Measurements from ENCODE around the gene BMP7. TPM values are rescaled to one million over a fixed set of nuclear protein-coding genes. Genes with fewer than 3 reads are reported as not detected.

BMP7 gene
- total and polyA plus RNA-seq, 9 of the 15 experiments (the other 6 are each of a cell fraction or from before 2014, with no cell fraction given): 0.18 TPM; not detected in 8

DNA sequence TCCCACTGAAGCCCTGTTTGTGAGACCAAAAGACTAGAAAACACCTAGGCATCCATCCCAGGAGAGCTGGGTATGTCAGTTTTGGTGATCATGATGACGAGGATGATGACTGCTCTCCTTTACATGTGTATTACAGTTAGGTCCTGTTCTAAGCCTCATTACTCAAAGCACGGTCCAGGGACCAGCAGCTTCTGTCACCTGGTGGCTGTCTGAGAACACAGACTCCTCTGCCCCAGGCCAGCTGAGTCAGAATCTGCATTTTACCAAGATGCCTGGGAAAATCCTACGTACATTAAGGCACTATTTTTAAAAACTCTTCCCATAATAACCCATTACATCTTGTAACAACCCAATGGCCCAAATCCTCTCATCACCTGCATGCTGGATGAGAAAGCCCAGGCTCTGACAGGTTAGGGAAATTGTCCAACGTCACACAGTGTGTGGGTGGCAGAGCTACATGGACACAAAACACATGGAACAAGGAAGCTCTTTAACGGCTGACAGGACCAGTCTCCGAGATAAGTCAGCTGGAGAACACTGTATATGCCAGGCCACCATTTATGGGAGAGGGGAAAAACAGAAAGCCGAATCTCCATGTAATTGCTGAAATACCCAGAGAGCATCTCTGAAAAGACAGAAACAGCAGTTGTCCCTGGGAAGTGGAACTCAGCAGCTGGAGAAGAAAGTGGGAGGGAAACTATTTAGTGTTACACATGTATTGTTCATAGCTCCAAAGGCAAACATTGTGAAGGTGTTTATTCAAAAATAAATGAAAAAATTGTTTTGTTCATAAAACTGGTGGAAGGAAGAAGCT is 65.4 kb downstream of the BMP7 start:
- no TSS peak for BruUV-seq (replicated peaks)
- H3K9ac ChIP-seq (ENCODE audit: insufficient read depth in 1 of 2, low read depth in 2 of 2, low read length in 2 of 2): no peak overlapping the region
- no peaks in the 10 kb centered on the region for H4K20me1 ChIP-seq (replicated peaks; ENCODE audit: control insufficient read depth, insufficient read depth, low read length)
- no peak overlapping the region for H3K4me2 ChIP-seq (ENCODE audit: insufficient read depth, low read length)
- H3K36me3 ChIP-seq (ENCODE audit: control insufficient read depth, insufficient read depth, low read length): no peaks in the 10 kb centered on the region
- no peaks in the 10 kb centered on the region for H3K4me1 ChIP-seq (replicated peaks in 1 of 2; ENCODE audit: control insufficient read depth in 2 of 2, insufficient read depth in 2 of 2, low read length in 2 of 2)
- ChIA-PET POLR2A (interaction anchor here (0.5 kb wide), 1 partner anchor 791 kb away, joined by 3 read pairs; no protein-coding TSS in a partner anchor), CTCF (ENCODE audit: low intra/inter-chr PET ratio) (no interaction called here)
- TF ChIP-seq, protein P1, sequence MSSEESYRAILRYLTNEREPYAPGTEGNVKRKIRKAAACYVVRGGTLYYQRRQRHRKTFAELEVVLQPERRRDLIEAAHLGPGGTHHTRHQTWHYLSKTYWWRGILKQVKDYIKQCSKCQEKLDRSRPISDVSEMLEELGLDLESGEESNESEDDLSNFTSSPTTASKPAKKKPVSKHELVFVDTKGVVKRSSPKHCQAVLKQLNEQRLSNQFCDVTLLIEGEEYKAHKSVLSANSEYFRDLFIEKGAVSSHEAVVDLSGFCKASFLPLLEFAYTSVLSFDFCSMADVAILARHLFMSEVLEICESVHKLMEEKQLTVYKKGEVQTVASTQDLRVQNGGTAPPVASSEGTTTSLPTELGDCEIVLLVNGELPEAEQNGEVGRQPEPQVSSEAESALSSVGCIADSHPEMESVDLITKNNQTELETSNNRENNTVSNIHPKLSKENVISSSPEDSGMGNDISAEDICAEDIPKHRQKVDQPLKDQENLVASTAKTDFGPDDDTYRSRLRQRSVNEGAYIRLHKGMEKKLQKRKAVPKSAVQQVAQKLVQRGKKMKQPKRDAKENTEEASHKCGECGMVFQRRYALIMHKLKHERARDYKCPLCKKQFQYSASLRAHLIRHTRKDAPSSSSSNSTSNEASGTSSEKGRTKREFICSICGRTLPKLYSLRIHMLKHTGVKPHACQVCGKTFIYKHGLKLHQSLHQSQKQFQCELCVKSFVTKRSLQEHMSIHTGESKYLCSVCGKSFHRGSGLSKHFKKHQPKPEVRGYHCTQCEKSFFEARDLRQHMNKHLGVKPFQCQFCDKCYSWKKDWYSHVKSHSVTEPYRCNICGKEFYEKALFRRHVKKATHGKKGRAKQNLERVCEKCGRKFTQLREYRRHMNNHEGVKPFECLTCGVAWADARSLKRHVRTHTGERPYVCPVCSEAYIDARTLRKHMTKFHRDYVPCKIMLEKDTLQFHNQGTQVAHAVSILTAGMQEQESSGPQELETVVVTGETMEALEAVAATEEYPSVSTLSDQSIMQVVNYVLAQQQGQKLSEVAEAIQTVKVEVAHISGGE (CRISPR knock-in tag; IDR thresholded peaks at IDR 0.05): peak in 2 of 3 experiments; percentile 64 to 88; a peak in 4 of 6 replicates
- TF ChIP-seq CLOCK (CRISPR knock-in tag; IDR thresholded peaks at IDR 0.05; ENCODE audit: borderline replicate concordance): no peak
- H3K4me3 ChIP-seq: no peak overlapping the region
- intact Hi-C loops (cut with micrococcal nuclease) (no loop called here), in situ Hi-C loops (cut with MboI) (no loop called here)
- DNase-seq (ENCODE audit: extremely low read depth in 1 of 4, low spot score in 3 of 4) (no peak), ATAC-seq (no peak), FAIRE-seq (no peak)
- H3K27me3 ChIP-seq (ENCODE audit: control insufficient read depth in 2 of 2, insufficient read depth in 2 of 2, low read length in 2 of 2): peaks cover 7 to 52% of the 10 kb centered on the region in 2 experiments
- no peak overlapping the region for H3K27ac ChIP-seq (ENCODE audit: extremely low read depth, low read depth, low read length)
- no peaks in the 10 kb centered on the region for H3K9me3 ChIP-seq (replicated peaks; ENCODE audit: control insufficient read depth, insufficient read depth, low read depth, low read length)
- H2AFZ ChIP-seq (ENCODE audit: low read depth, low read length): no peak overlapping the region
- H3K79me2 ChIP-seq (ENCODE audit: control insufficient read depth, insufficient read depth, low read length): no peaks in the 10 kb centered on the region
- H3K9me1 ChIP-seq (ENCODE audit: control insufficient read depth, insufficient read depth, low read length): no peaks in the 10 kb centered on the region
- WGBS (ENCODE audit: insufficient coverage, low coverage, missing lambda C conversion rate): 0% methylated on average over 7 of the region's 7 CpGs

Data from K562 (cell line).